ENCODE measurements around the gene ABCB11. TPM values are rescaled to one million over a fixed set of nuclear protein-coding genes. Genes with fewer than 3 reads are reported as not detected.

The ABCB11 gene
- 0.09 and 0.25 TPM in 2 replicates for total RNA-seq (2011; cell fraction: chromatin; rRNA removed; ENCODE audit: low replicate concordance)
- total RNA-seq (2011; cell fraction: nucleolus; rRNA removed), result 0.13 and 0.17 TPM in 2 replicates
- not detected in 2 replicates for total RNA-seq (2011; cell fraction: nucleoplasm; rRNA removed)
- total RNA-seq (2014; rRNA removed) (0.08 and 0.23 TPM in 2 replicates), total RNA-seq (2014; rRNA removed; fragmentation: Illumina TruSeq; extraction: Trizol) (0.10 and 0.11 TPM in 2 replicates), total RNA-seq (2015; rRNA removed; fragmentation: Illumina TruSeq; extraction: Trizol) (0.30 and 0.51 TPM in 2 replicates), total RNA-seq (2021) (0.18 and 0.25 TPM in 2 replicates), polyA plus RNA-seq (2011; rRNA removed) (0.03 and 0.06 TPM in 2 replicates), polyA plus RNA-seq (2014; fragmentation: Illumina TruSeq; extraction: Trizol) (0.09 and 0.10 TPM in 2 replicates), polyA plus RNA-seq (2014; fragmentation: Nextera tagmentation; extraction: Ambion mirVana) (under 1 TPM in 1 of 2 experiments, not detected in 1; 0.06 TPM), polyA plus RNA-seq (2014; rRNA removed) (0.04 and 0.08 TPM in 2 replicates), polyA minus RNA-seq (2011; rRNA and poly(A)+ RNA removed) (0.04 and 0.06 TPM in 2 replicates), Bru-seq, nascent RNA (percentile 18 among the genes with signal in this experiment), BruChase-seq, experiment 1, labeled RNA remaining after a 2-hour chase (percentile 11 among the genes with signal in this experiment), BruChase-seq, experiment 2, labeled RNA remaining after a 6-hour chase (percentile 8 among the genes with signal in this experiment)
- 0.01 TPM in 2 replicates for polyA plus RNA-seq (2011; cell fraction: cytosol; rRNA removed)
- 0.07 and 0.09 TPM in 2 replicates for polyA plus RNA-seq (2011; cell fraction: nucleus; rRNA removed)
- 0.12 and 0.40 TPM in 2 replicates for polyA plus RNA-seq (2012)
- polyA minus RNA-seq (2011; cell fraction: cytosol; rRNA and poly(A)+ RNA removed), result not detected in 2 replicates
- 0.11 and 0.13 TPM in 2 replicates for polyA minus RNA-seq (2011; cell fraction: nucleus; rRNA and poly(A)+ RNA removed)
- long read RNA-seq, experiment 1, result 0 reads
- long read RNA-seq, experiment 2, result 0 reads
- long read RNA-seq, experiment 3, result 0 reads

DNA sequence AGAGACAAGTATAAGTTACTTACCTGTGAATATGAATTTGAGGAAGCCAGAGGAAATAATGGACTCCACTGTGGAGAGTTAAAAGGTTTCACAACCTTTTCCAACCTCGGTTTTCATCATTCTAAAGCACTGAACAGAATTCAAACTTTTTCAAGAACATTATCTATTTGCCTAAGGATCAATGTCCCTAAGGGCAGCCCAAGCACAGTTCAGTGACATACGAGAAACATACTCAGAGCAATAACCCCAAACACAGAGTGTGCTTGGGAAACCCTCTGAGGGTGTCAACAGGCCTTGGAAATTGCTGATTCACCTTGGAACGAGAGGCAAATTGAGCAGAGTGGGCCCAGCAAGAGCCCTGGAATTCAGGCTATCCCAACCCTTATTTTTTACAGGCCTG is at the start of gene ABCB11:
ABCB11 (minus strand) TSS at position 123 of the 400 bp plus-strand sequence. CDS start 13,199 bp downstream, outside the sequence.
- intact Hi-C loops (cut with micrococcal nuclease), result loop anchor here (5.0 kb wide), 2 partner anchors 69 to 76 kb away; no protein-coding TSS in a partner anchor
- Histone ChIP-seq H3K4me1 (replicated peaks in 1 of 2; ENCODE audit: control insufficient read depth in 2 of 2, insufficient read depth in 2 of 2, low read length in 2 of 2) (peaks cover 0 to 33% of the 10 kb centered on the region in 2 experiments; a peak in 4 of 5 replicates), H3K9me1 (ENCODE audit: control insufficient read depth, insufficient read depth, low read length) (no peaks in the 10 kb centered on the region), H3K9me3 (replicated peaks; ENCODE audit: control insufficient read depth, insufficient read depth, low read depth, low read length) (peaks cover 8% of the 10 kb centered on the region; the same call in 1 of the 2 replicates), H3K27ac (ENCODE audit: extremely low read depth, low read depth, low read length) (no peak within 1 kb of the TSS), H4K20me1 (replicated peaks; ENCODE audit: control insufficient read depth, insufficient read depth, low read length) (no peaks in the 10 kb centered on the region), H3K4me3 (no peak within 1 kb of the TSS), H3K79me2 (ENCODE audit: control insufficient read depth, insufficient read depth, low read length) (no peaks in the 10 kb centered on the region), H3K9ac (ENCODE audit: insufficient read depth in 1 of 2, low read depth in 2 of 2, low read length in 2 of 2) (no peak within 1 kb of the TSS), H3K36me3 (ENCODE audit: control insufficient read depth, insufficient read depth, low read length) (no peaks in the 10 kb centered on the region), H3K27me3 (ENCODE audit: control insufficient read depth in 2 of 2, insufficient read depth in 2 of 2, low read length in 2 of 2) (no peaks in the 10 kb centered on the region), H3K4me2 (ENCODE audit: insufficient read depth, low read length) (no peak within 1 kb of the TSS), H2AFZ (ENCODE audit: low read depth, low read length) (peak within 1 kb of the TSS; percentile 76)
- ChIA-PET CTCF (ENCODE audit: low intra/inter-chr PET ratio) (no interaction called here), POLR2A (no interaction called here)
- no TSS peak for BruUV-seq (replicated peaks)
- ATAC-seq (peak; percentile 46), DNase-seq (ENCODE audit: extremely low read depth in 1 of 4, low spot score in 3 of 4) (peak in 1 of 4 experiments; percentile 33), FAIRE-seq (no peak)
- WGBS (ENCODE audit: insufficient coverage, low coverage, missing lambda C conversion rate), result 17% methylated on average over 3 of the region's 3 CpGs
- in situ Hi-C loops (cut with MboI), result no loop called here
- TF ChIP-seq MAFG (tag; conservative IDR thresholded peaks at IDR 0.05) (peak; percentile 72), NFATC3 (IDR thresholded peaks at IDR 0.05) (no peak), RBM34 (IDR thresholded peaks at IDR 0.05; ENCODE audit: borderline replicate concordance, insufficient read depth, low read length) (no peak), KAT8 (IDR thresholded peaks at IDR 0.05; ENCODE audit: low read depth) (no peak), ZNF24 (IDR thresholded peaks at IDR 0.05) (no peak), ARID1B (IDR thresholded peaks at IDR 0.05) (no peak)
- TF ChIP-seq, protein P1, sequence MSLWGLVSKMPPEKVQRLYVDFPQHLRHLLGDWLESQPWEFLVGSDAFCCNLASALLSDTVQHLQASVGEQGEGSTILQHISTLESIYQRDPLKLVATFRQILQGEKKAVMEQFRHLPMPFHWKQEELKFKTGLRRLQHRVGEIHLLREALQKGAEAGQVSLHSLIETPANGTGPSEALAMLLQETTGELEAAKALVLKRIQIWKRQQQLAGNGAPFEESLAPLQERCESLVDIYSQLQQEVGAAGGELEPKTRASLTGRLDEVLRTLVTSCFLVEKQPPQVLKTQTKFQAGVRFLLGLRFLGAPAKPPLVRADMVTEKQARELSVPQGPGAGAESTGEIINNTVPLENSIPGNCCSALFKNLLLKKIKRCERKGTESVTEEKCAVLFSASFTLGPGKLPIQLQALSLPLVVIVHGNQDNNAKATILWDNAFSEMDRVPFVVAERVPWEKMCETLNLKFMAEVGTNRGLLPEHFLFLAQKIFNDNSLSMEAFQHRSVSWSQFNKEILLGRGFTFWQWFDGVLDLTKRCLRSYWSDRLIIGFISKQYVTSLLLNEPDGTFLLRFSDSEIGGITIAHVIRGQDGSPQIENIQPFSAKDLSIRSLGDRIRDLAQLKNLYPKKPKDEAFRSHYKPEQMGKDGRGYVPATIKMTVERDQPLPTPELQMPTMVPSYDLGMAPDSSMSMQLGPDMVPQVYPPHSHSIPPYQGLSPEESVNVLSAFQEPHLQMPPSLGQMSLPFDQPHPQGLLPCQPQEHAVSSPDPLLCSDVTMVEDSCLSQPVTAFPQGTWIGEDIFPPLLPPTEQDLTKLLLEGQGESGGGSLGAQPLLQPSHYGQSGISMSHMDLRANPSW (CRISPR knock-in tag; IDR thresholded peaks at IDR 0.05), result no peak
- TF ChIP-seq, protein P2, sequence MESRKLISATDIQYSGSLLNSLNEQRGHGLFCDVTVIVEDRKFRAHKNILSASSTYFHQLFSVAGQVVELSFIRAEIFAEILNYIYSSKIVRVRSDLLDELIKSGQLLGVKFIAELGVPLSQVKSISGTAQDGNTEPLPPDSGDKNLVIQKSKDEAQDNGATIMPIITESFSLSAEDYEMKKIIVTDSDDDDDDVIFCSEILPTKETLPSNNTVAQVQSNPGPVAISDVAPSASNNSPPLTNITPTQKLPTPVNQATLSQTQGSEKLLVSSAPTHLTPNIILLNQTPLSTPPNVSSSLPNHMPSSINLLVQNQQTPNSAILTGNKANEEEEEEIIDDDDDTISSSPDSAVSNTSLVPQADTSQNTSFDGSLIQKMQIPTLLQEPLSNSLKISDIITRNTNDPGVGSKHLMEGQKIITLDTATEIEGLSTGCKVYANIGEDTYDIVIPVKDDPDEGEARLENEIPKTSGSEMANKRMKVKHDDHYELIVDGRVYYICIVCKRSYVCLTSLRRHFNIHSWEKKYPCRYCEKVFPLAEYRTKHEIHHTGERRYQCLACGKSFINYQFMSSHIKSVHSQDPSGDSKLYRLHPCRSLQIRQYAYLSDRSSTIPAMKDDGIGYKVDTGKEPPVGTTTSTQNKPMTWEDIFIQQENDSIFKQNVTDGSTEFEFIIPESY (CRISPR knock-in tag; IDR thresholded peaks at IDR 0.05), result no peak
- TF ChIP-seq, protein P3, sequence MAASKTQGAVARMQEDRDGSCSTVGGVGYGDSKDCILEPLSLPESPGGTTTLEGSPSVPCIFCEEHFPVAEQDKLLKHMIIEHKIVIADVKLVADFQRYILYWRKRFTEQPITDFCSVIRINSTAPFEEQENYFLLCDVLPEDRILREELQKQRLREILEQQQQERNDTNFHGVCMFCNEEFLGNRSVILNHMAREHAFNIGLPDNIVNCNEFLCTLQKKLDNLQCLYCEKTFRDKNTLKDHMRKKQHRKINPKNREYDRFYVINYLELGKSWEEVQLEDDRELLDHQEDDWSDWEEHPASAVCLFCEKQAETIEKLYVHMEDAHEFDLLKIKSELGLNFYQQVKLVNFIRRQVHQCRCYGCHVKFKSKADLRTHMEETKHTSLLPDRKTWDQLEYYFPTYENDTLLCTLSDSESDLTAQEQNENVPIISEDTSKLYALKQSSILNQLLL (CRISPR knock-in tag; IDR thresholded peaks at IDR 0.05; ENCODE audit: borderline replicate concordance), result no peak
- TF ChIP-seq, protein P4, sequence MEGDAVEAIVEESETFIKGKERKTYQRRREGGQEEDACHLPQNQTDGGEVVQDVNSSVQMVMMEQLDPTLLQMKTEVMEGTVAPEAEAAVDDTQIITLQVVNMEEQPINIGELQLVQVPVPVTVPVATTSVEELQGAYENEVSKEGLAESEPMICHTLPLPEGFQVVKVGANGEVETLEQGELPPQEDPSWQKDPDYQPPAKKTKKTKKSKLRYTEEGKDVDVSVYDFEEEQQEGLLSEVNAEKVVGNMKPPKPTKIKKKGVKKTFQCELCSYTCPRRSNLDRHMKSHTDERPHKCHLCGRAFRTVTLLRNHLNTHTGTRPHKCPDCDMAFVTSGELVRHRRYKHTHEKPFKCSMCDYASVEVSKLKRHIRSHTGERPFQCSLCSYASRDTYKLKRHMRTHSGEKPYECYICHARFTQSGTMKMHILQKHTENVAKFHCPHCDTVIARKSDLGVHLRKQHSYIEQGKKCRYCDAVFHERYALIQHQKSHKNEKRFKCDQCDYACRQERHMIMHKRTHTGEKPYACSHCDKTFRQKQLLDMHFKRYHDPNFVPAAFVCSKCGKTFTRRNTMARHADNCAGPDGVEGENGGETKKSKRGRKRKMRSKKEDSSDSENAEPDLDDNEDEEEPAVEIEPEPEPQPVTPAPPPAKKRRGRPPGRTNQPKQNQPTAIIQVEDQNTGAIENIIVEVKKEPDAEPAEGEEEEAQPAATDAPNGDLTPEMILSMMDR (IDR thresholded peaks at IDR 0.05 in 2 of 3, conservative IDR thresholded peaks at IDR 0.05 in 1 of 3; ENCODE audit: insufficient read depth in 2 of 3, low read depth in 1 of 3, low read length in 3 of 3), result no peak
